LHCN-M2 (cell line): ENCODE measurements around the gene SPTBN4. TPM values are rescaled to one million over a fixed set of nuclear protein-coding genes. Genes with fewer than 3 reads are reported as not detected.
"Not testable (repeated sequence)": the region's sequence is repeated elsewhere in the genome, so short reads cannot be mapped to it uniquely, and the experiment has no call there.

Experiments used
- DNase-seq: peaks from one replicate; pipeline ENCODE4 v3.0.0-alpha.2; 2012; ENCODE audit warnings: low read depth
- total RNA-seq: library from RNA; depleted of rRNA; stranded (reverse); fragments of >200 nt; gene quantifications from 2 replicates; pipeline ENCODE4 v1.2.3, GENCODE V29; 2014

SPTBN4 gene
- total RNA-seq, 1 experiment from 2014 or later, result 0.34 TPM

- DNase-seq, result no peak
These were observed 36.0 kb downstream of the SPTBN4 start for GRCh38 chr19:40502647-40503319.

GRCh38 chr19:40503320-40503695, 36.5 kb downstream of the SPTBN4 start:
- no peak for DNase-seq

GRCh38 chr19:40506099-40506498, 39.3 kb downstream of the SPTBN4 start:
- DNase-seq, result no peak

- no peak for DNase-seq
These were observed 41.1 kb downstream of the SPTBN4 start for GRCh38 chr19:40507892-40508291.

DNA sequence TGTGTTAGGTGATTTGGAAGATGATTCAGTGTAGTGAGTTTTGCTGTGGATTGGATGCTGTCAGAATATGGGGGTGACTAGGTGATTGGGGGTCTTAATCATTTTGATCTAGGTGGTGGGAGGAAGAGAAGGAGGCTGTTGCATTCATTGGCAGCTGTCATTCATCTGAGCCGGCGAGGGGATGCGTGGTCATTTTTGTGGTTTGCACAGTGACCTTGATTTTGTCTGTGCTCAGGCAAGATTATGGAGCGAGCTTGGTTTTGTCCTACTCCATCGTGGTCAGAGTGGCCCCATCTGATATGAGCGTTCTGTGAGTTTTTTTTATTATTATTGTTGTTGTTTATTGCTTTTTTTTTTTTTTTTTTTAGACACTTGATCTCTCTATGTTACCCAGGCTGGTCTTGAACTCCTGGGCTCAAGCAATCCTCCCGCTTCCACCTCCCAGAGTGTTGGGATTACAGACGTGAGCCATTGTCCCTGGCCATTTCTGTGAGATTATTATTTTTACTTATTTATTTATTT, 42.0 kb downstream of the SPTBN4 start:
- no peak for DNase-seq

DNA sequence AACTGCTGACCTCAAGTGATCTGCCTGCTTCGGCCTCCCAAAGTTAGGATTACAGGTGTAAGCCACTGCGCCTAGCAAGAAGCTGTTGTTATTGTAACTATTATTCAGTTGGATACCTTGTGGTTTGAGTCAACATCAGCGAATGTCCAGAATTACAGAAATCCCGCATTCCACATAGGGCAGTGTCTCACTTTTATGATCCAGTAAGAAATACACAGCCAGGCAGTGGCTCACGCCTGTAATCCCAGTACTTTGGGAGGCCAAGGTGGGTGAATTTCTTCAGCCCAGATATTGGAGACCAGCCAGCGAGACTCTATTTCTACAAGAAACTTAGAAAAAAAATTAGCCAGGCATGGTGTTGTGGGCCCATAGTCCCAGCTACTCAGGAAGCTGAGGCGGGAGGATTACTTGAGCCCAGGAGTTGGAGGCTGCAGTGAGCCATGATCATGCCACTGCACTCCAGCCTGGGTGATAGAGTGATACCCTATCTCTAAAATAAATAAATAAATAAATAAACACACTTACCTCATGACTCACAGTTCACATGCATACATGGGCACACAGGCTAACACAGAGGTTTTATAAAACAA, 43.8 kb downstream of the SPTBN4 start:
- DNase-seq, result no peak

- no peak for DNase-seq
These were observed 44.7 kb downstream of the SPTBN4 start for GRCh38 chr19:40511487-40511886.

- no peak for DNase-seq
These were observed 45.3 kb downstream of the SPTBN4 start for GRCh38 chr19:40512110-40512472.

- DNase-seq, result no peak
These were observed 45.9 kb downstream of the SPTBN4 start for GRCh38 chr19:40512473-40513344.

DNA sequence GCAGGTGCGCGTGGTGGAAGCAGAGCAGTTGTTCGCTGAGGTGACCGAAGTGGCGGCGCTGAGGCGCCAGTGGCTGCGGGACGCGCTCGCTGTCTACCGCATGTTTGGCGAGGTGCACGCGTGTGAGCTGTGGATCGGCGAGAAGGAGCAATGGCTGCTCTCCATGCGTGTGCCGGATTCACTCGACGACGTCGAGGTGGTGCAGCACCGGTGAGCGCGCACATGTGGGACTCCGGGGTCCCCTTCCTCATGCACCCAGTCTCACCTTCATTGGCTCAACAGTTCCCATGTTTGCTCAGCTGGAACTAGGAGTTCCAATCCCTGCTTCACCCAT, 46.5 kb downstream of the SPTBN4 start:
- DNase-seq, result no peak

GRCh38 chr19:40513741-40514315, 47.0 kb downstream of the SPTBN4 start:
- no peak for DNase-seq

- no peak for DNase-seq
These were observed 50.4 kb downstream of the SPTBN4 start for GRCh38 chr19:40517248-40517647.

DNA sequence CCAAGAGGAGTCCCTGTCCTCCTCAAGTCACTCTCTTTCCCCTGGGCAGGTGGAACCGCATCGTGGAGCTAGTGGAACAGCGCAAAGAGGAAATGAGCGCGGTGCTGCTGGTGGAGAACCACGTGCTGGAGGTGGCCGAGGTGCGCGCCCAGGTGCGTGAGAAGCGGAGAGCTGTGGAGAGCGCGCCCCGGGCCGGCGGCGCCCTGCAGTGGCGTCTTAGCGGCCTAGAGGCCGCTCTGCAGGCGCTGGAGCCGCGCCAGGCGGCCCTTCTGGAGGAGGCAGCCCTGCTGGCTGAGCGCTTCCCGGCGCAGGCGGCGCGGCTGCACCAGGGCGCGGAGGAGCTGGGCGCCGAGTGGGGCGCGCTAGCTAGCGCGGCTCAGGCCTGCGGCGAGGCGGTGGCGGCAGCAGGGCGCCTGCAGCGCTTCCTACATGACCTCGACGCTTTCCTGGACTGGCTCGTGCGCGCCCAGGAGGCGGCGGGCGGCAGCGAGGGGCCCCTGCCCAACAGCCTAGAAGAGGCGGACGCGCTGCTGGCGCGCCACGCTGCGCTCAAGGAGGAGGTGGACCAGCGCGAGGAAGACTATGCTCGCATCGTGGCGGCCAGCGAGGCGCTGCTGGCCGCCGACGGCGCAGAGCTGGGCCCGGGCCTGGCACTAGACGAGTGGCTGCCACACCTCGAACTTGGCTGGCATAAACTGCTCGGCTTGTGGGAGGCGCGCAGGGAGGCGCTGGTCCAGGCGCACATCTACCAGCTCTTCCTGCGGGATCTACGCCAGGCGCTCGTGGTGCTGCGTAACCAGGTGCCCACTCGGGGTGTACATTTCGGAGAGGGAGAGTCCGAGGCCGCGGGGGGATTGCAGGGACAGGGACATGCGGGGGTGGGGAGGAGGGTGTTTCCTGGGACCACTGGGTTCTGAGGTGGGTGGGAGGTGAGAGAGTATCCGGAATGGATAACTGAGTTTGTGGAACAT, 52.8 kb downstream of the SPTBN4 start:
- DNase-seq, result peak; percentile 5

GRCh38 chr19:40521276-40521675, 54.5 kb downstream of the SPTBN4 start:
- peak; percentile 23 for DNase-seq

GRCh38 chr19:40521900-40522299, 55.1 kb downstream of the SPTBN4 start:
- not testable (repeated sequence) for DNase-seq

- peak; percentile 49 for DNase-seq
These were observed 56.7 kb downstream of the SPTBN4 start for GRCh38 chr19:40523322-40524047.

DNA sequence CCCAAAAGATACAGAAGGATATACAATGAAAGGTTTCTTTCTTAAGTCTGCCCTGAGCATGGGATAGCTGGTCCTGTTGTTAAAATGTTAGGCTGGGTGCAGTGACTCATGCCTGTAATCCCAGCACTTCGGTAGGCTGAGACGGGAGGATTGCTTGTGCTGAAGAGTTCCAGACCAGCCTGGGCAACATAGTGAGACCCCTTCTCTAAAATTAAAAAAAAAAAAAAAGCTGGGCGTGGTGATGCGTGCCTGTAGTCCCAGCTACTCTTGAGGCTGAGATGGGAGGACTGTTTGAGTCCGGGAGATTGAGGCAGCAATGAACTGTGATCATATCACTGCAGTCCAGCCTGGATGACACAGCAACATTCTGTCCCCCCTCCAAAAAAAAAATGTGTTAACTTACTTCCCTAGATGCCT, 57.3 kb downstream of the SPTBN4 start:
- DNase-seq, result peak; percentile 10

DNA sequence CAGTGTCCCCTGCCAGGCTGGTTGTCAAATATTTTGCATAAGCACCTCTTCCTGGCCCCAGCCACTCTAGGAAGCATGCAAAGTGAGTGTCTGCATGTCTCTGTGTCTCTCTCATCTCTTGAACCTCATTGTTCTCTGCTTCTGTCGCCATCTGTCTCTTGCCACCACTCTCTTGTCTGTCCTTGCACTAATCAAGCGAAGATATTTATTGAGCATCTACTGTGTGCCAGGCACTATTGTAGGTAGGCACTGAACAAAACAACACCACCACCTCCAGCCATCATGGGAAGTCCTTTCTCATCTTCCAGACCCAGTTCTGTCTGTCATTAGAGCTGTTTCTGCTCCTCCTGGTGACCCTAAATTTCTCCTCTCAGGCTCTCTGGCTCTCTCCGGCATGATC, 57.9 kb downstream of the SPTBN4 start:
- DNase-seq, result no peak

DNA sequence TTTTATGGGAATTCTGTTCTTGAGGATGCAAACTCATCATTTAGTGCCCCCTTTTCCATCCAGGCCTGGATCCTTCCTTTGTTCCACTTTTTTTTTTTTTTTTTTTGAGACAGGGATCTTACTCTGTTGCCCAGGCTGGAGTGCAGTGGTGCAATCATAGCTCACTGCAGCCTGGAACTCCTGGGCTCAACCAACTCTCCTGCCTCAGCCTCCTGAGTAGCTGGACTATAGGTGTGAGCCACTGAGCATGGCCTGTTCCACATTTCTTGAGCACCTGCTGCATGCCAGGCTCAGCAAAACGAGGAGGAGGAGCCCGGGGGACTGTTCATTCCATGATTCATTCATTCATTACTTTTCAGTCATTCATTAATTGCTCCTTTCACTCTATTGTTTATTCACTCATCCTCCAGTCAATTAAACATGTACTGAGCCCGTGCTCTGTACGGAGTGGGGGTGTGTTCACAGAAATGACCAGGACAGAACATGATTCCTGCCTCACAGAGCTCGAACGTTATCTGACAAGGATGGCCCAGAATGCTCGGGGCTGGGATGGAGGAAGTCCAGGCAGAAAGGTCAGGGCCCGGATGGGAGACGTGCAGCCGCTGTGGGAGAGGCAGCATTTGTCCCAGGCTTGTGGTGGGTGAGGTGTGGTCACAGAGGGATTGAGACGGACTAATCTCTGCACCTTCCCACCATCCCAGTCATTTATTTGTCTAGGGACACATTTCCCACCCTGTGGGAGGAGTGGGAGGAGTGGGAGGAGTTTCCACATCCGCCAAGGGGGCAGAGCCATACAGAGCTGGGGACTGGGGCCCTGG, 58.6 kb downstream of the SPTBN4 start:
- DNase-seq, result no peak
